Measurements from ENCODE around the gene THSD4.

The THSD4 gene

DNA sequence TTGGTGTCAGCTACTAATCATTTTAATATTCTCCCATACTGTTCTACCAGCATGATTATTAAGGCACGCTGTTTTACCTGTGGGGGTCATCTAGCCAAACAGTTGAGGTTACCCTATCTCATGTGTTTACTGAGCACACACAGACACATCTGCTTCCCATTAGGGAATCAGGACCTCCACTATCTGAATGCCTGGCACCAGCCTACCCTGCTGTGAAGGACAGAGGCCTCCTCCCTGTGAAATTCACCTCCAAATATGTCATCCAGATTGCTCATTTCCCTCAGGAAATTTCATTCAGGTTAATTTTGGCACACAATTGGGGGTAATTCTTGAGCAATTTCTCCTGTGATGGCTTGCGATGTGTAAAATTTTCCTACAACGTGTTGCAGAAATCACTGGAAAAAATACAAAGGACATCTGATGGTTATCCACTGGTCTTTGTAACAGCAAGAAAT lies 539.5 kb downstream of the THSD4 start:
- DNase-seq (ENCODE audit: low spot score): no peak
- H3K27ac ChIP-seq: peak overlapping the region in 1 of 2 donors; percentile 56
- H3K4me3 ChIP-seq: no peak overlapping the region
- TF ChIP-seq, protein P1, sequence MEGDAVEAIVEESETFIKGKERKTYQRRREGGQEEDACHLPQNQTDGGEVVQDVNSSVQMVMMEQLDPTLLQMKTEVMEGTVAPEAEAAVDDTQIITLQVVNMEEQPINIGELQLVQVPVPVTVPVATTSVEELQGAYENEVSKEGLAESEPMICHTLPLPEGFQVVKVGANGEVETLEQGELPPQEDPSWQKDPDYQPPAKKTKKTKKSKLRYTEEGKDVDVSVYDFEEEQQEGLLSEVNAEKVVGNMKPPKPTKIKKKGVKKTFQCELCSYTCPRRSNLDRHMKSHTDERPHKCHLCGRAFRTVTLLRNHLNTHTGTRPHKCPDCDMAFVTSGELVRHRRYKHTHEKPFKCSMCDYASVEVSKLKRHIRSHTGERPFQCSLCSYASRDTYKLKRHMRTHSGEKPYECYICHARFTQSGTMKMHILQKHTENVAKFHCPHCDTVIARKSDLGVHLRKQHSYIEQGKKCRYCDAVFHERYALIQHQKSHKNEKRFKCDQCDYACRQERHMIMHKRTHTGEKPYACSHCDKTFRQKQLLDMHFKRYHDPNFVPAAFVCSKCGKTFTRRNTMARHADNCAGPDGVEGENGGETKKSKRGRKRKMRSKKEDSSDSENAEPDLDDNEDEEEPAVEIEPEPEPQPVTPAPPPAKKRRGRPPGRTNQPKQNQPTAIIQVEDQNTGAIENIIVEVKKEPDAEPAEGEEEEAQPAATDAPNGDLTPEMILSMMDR (IDR thresholded peaks at IDR 0.05): no peak

DNA sequence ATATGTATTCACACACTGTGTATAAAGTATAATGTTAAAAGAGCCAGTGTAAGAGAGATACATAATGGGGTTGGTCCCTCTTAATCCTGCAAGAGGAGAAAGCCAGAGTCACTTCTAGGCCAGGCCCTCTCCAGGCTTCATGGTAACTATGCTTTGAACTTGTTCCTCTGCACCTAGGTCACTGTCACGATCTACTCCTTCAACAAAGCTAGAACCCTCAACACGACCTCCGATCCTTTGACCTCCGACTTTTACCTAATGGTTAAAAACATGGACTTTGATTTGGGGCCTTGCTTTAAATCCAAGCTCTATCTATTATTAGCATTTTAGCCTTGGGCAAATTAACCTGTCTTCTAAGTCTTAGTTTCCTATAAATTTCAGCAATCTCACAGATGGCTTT lies 541.2 kb downstream of the THSD4 start:
- H3K27ac ChIP-seq: no peak overlapping the region
- DNase-seq (ENCODE audit: low spot score): no peak
- TF ChIP-seq, protein P1 (IDR thresholded peaks at IDR 0.05): no peak
- H3K4me3 ChIP-seq: no peak overlapping the region

DNA sequence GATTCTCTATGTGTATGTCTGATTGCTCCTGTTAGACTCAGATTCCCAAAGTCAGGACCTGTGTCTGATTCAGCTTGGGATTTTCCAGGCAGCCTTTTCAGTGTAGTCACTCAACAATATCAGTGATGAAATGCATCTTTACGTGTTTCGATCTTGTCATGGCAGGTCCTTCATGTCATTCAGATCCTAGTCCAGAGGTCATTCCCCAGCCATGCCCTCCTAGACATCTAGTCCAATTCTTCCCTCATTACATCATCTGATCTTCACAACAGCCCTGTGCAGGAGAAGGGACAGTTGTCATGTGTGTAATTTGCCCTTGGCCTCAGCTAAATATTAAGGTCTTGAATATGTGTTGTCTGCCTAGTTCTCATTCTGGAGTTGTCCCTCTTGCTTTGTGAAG lies 541.9 kb downstream of the THSD4 start:
- DNase-seq (ENCODE audit: low spot score): no peak
- TF ChIP-seq, protein P1 (IDR thresholded peaks at IDR 0.05): no peak
- H3K4me3 ChIP-seq: no peak overlapping the region
- H3K27ac ChIP-seq: no peak overlapping the region

DNA sequence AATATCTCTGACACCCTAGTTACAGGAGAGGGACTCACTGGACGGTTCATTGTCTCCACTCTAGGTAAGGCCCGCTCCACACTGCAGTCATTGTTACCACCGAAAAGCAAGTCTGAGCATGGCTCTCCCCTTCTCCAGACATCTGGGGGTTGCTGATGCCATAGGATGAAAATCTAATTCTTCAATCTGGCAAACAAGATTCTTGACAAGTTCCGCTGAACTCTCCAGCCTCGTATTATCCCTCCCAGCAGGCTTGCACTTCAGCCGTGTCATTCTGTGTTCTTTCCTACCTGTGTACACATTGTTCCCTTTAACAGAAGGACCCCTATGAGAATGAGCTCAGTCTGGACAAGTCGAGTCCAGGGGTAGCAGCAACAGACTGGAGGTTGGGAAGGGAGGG lies 542.8 kb downstream of the THSD4 start:
- TF ChIP-seq, protein P1 (IDR thresholded peaks at IDR 0.05): no peak
- DNase-seq (ENCODE audit: low spot score): no peak
- H3K27ac ChIP-seq: no peak overlapping the region

DNA sequence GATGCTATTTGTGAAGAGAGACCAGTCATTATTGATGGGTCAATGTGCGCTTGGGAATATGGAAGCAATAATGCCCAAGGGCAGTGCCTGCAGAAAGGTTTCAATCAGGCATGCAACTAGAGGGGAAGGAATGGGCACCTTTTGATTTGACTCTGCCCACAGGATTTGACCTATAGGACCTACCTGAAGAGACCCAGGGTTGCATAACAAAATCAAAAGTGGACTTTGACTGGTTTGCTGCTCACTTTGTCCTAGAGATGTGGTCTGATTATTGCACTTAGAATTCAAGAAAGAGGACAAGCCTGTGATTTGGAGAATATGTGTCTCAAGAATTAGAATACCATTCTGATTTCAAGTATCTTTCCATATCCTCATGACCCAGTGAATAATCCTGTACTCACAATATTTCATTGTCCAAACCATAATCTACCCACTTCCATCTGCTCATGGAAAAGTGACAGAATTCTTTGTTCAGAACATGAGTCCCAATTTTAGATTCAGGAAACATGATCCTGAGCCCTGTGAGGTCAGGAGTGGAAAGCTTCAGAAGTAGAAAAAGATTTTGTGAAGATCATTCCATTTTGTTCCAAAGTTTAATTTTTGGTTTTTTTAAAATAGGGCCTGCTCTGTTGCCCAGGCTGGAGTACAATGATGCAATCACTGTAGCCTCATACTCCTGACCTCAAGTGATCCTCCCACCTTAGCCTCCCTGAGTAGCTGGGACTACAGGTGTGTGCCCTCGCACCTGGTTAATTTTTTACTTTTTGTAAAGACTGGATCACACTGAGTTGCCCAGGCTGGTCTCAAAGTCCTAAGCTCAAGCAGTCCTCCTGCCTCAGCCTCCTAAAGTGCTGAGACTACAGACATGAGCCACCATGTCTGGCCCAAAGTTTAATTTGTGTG lies 543.8 kb downstream of the THSD4 start:
- DNase-seq (ENCODE audit: low spot score): no peak
- TF ChIP-seq, protein P1 (IDR thresholded peaks at IDR 0.05): no peak
- Histone ChIP-seq H3K4me3 (no peak overlapping the region), H3K27ac (no peak overlapping the region)

More for the DNA sequence above, 542.8 kb downstream of the THSD4 start:
- H3K4me3 ChIP-seq: no peak overlapping the region

DNA sequence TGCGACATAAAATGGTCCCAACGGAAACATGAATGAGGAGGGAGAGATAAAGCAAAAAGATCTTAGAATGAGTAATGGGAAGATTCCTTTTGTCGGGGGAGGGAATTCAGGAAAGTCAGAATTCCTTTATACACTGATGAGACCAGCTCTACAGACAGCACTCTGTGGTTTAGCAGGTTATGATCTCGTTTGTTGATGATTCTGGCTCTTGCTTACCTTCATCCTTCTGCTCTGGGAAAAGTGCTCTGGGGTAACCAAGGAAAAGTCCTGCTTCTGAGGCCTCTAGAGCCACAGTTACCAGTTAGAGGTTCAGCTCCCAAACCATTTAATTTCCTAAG lies 544.4 kb downstream of the THSD4 start:
- TF ChIP-seq, protein P1 (IDR thresholded peaks at IDR 0.05): no peak
- no peak overlapping the region for H3K4me3 ChIP-seq
- no peak for DNase-seq (ENCODE audit: low spot score)
- H3K27ac ChIP-seq: no peak overlapping the region

DNA sequence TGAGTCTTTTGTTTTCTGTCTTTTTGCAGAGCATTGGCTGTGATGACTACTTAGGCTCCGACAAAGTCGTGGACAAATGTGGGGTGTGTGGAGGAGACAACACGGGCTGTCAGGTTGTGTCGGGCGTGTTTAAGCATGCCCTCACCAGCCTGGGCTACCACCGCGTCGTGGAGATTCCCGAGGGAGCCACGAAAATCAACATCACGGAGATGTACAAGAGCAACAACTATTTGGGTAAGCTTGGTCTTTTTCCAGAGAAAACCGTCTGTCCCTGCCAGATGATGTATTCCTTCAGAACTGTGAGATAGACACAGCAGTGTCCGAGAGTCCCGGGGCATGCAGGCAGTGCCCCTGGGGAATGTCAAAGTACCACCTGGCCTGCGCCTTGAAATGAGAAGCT lies 545.2 kb downstream of the THSD4 start:
- DNase-seq (ENCODE audit: low spot score): no peak
- H3K27ac ChIP-seq: no peak overlapping the region

More for the DNA sequence above, 545.2 kb downstream of the THSD4 start:
- TF ChIP-seq, protein P1 (IDR thresholded peaks at IDR 0.05): no peak
- no peak overlapping the region for H3K4me3 ChIP-seq
